H1 (cell line): ENCODE measurements around the gene BBC3. TPM values are rescaled to one million over a fixed set of nuclear protein-coding genes. Genes with fewer than 3 reads are reported as not detected.
A peak's percentile ranks its signal among the peaks of the same experiment; 100 is the strongest.

Source experiments
- CTCF ChIA-PET: fragments of 300-600 bp; sonication (Branson Sonifier 250); formaldehyde crosslinking; loops from one replicate; lab custom pipeline; 2021; ENCODE audit not compliant: partially characterized antibody; lab: Charles Lee
- POLR2A ChIA-PET: fragments of 300-600 bp; sonication (Branson Sonifier 250); formaldehyde crosslinking; loops from one replicate; lab custom pipeline; 2021; ENCODE audit warnings: inconsistent platforms; ENCODE audit not compliant: partially characterized antibody; lab: Charles Lee
- DNase-seq, 2 experiments: peaks; one replicate each; pipeline versions ENCODE4 v3.0.0 to v3.0.0-alpha.2; 2010 to 2022; ENCODE audit warnings: low spot score in 2 of 2, low read depth in 1 of 2, mixed read lengths in 1 of 2
- FAIRE-seq: peaks from 2 replicates; lab custom pipeline; 2011; peaks lifted over from hg19 to GRCh38; lab: Jason Lieb, UNC
- H2AFZ ChIP-seq: 2 replicates; pipeline ENCODE4 v1.8.1; 2012; ENCODE audit warnings: low read length, inconsistent platforms
- H2AK5ac ChIP-seq: 2 replicates; pipeline ENCODE4 v1.6.1; 2013; ENCODE audit warnings: low read depth, low read length
- H2BK120ac ChIP-seq: replicated peaks from 2 replicates; pipeline ENCODE3; 2013; ENCODE audit warnings: low read depth, low read length, inconsistent platforms
- H2BK12ac ChIP-seq: 2 replicates; pipeline ENCODE4 v1.6.1; 2013; ENCODE audit warnings: low read depth, low read length
- H2BK15ac ChIP-seq: 2 replicates; pipeline ENCODE4 v1.6.1; 2013; ENCODE audit warnings: low read length
- H2BK20ac ChIP-seq: 2 replicates; pipeline ENCODE4 v1.6.1; 2013; ENCODE audit warnings: low read length
- H2BK5ac ChIP-seq: 2 replicates; pipeline ENCODE4 v1.6.1; 2013; ENCODE audit warnings: low read depth, low read length
- H3K14ac ChIP-seq: 2 replicates; pipeline ENCODE4 v1.6.1; 2013; ENCODE audit warnings: inconsistent platforms; ENCODE audit not compliant: insufficient read length
- H3K18ac ChIP-seq: 2 replicates; pipeline ENCODE4 v1.6.1; 2013; ENCODE audit warnings: low read length; ENCODE audit errors: extremely low read depth
- H3K23ac ChIP-seq: 2 replicates; pipeline ENCODE4 v1.6.1; 2013; ENCODE audit warnings: inconsistent platforms; ENCODE audit not compliant: insufficient read length
- H3K23me2 ChIP-seq: 2 replicates; pipeline ENCODE4 v1.6.1; 2013; ENCODE audit warnings: low read depth, low read length
- H3K27ac ChIP-seq: 2 replicates; pipeline ENCODE4 v1.6.1; 2011; ENCODE audit warnings: low read depth, low read length, inconsistent platforms
- H3K27me3 ChIP-seq, 4 experiments: replicated peaks in 1 of 4; 1 replicate in 1 of 4; 2 replicates in 3 of 4; pipeline versions ENCODE4 v1.6.1 to v1.8.1; 2011 to 2013; ENCODE audit warnings: low read length in 3 of 4, mild to moderate bottlenecking in 3 of 4, inconsistent platforms in 2 of 4, mixed read lengths in 2 of 4, moderate library complexity in 1 of 4; ENCODE audit not compliant: control insufficient read depth in 3 of 4, insufficient read depth in 3 of 4; ENCODE audit errors: extremely low read depth in 1 of 4
- H3K36me3 ChIP-seq, 4 experiments: 2 replicates each; pipeline versions ENCODE4 v1.6.1 to v1.8.1; 2011 to 2013; ENCODE audit warnings: mild to moderate bottlenecking in 4 of 4, low read length in 3 of 4, moderate library complexity in 2 of 4, control low read depth in 1 of 4, inconsistent platforms in 1 of 4; ENCODE audit not compliant: insufficient read depth in 4 of 4, control insufficient read depth in 2 of 4
- H3K4ac ChIP-seq: replicated peaks from 2 replicates; pipeline ENCODE3; 2013; ENCODE audit warnings: low read length, low read depth, mixed read lengths, inconsistent platforms; ENCODE audit not compliant: insufficient read length
- H3K4me1 ChIP-seq, 4 experiments: replicated peaks in 1 of 4; 1 replicate in 1 of 4; 2 replicates in 3 of 4; pipeline versions ENCODE4 v1.6.1 to v1.8.1; 2011 to 2013; ENCODE audit warnings: low read length in 3 of 4, inconsistent platforms in 2 of 4, mixed read lengths in 1 of 4; ENCODE audit not compliant: insufficient read depth in 4 of 4, control insufficient read depth in 3 of 4
- H3K4me2 ChIP-seq, 2 experiments: 2 replicates each; pipeline versions ENCODE4 v1.6.1 to v1.8.1; 2011 to 2013; ENCODE audit warnings: low read depth in 2 of 2, low read length in 2 of 2, control low read depth in 1 of 2, inconsistent platforms in 1 of 2, mild to moderate bottlenecking in 1 of 2; ENCODE audit not compliant: insufficient read depth in 1 of 2
- H3K4me3 ChIP-seq, 4 experiments: fragments of 200-600, 300-600 bp in 1 of 4; sonication (generic), shearing (Covaris generic), sonication (Bioruptor Twin) in 1 of 4; 2 replicates each; pipeline versions ENCODE4 v1.5.1 to v1.8.1; 2011 to 2016; ENCODE audit warnings: low read length in 4 of 4, low read depth in 3 of 4, control low read depth in 2 of 4, inconsistent platforms in 2 of 4, mild to moderate bottlenecking in 2 of 4, mixed read lengths in 1 of 4, moderate library complexity in 1 of 4; ENCODE audit not compliant: insufficient read depth in 2 of 4; ENCODE audit errors: extremely low read depth in 1 of 4
- H3K56ac ChIP-seq: replicated peaks from 2 replicates; pipeline ENCODE3; 2013; ENCODE audit warnings: low read depth, mild to moderate bottlenecking, mixed read lengths, low read length, inconsistent platforms; ENCODE audit not compliant: insufficient read length
- H3K79me1 ChIP-seq: 2 replicates; pipeline ENCODE4 v1.6.1; 2013; ENCODE audit warnings: low read depth, low read length, control low read depth
- H3K79me2 ChIP-seq, 2 experiments: 2 replicates each; pipeline versions ENCODE4 v1.6.1 to v1.8.1; 2012 to 2013; ENCODE audit warnings: low read length in 2 of 2, mild to moderate bottlenecking in 2 of 2, inconsistent platforms in 1 of 2; ENCODE audit not compliant: insufficient read depth in 2 of 2, control insufficient read depth in 1 of 2
- H3K9ac ChIP-seq, 4 experiments: replicated peaks in 1 of 4; 1 replicate in 1 of 4; 2 replicates in 3 of 4; pipeline versions ENCODE4 v1.6.1 to v1.8.1; 2011 to 2013; ENCODE audit warnings: low read depth in 3 of 4, low read length in 3 of 4, control low read depth in 2 of 4, mild to moderate bottlenecking in 2 of 4, moderate library complexity in 2 of 4, inconsistent platforms in 1 of 4; ENCODE audit errors: extremely low read depth in 1 of 4
- H3K9me3 ChIP-seq, 2 experiments: 2 replicates each; pipeline versions ENCODE4 v1.6.1 to v1.8.1; 2012 to 2013; ENCODE audit warnings: mild to moderate bottlenecking in 2 of 2, moderate library complexity in 2 of 2, control low read depth in 1 of 2, inconsistent platforms in 1 of 2, low read depth in 1 of 2, low read length in 1 of 2, mixed read lengths in 1 of 2; ENCODE audit not compliant: insufficient read depth in 2 of 2
- H4K20me1 ChIP-seq, 2 experiments: replicated peaks in 1 of 2; 2 replicates each; pipeline versions ENCODE3 to v1.8.1; 2011 to 2013; ENCODE audit warnings: inconsistent platforms in 2 of 2, low read length in 2 of 2, mild to moderate bottlenecking in 1 of 2; ENCODE audit not compliant: insufficient read depth in 2 of 2, control insufficient read depth in 1 of 2
- H4K5ac ChIP-seq: 2 replicates; pipeline ENCODE4 v1.6.1; 2013; ENCODE audit warnings: low read length, low read depth, mixed read lengths, inconsistent platforms; ENCODE audit not compliant: insufficient read length
- H4K8ac ChIP-seq: 2 replicates; pipeline ENCODE4 v1.8.0; 2013; ENCODE audit warnings: mild to moderate bottlenecking, moderate library complexity, low read length, inconsistent platforms; ENCODE audit not compliant: insufficient read depth; ENCODE audit errors: extremely low read depth
- H4K91ac ChIP-seq: replicated peaks from 2 replicates; pipeline ENCODE3; 2013; ENCODE audit warnings: low read length, mixed read lengths, inconsistent platforms; ENCODE audit not compliant: insufficient read length
- CBX8 ChIP-seq: fragments of 300-800, 300-1000 bp; sonication (generic); IDR thresholded peaks from 2 replicates; pipeline ENCODE4 v1.7.1; 2016; ENCODE audit warnings: low read depth, low read length, borderline replicate concordance
- CHD2 ChIP-seq: IDR thresholded peaks from 2 replicates; pipeline ENCODE4 v1.6.1; 2012; ENCODE audit warnings: low read length, improper control_type of control experiment
- CTBP2 ChIP-seq: IDR thresholded peaks from 2 replicates; pipeline ENCODE4 v1.7.0; 2011; ENCODE audit warnings: borderline replicate concordance, mild to moderate bottlenecking, moderate library complexity, mixed read lengths, low read length; ENCODE audit not compliant: insufficient read depth, insufficient read length
- GABPA ChIP-seq: IDR thresholded peaks from 2 replicates; pipeline ENCODE4 v1.6.1; 2011; ENCODE audit warnings: mild to moderate bottlenecking, low read length, moderate library complexity, borderline replicate concordance; ENCODE audit not compliant: insufficient read depth
- SIN3A ChIP-seq, 2 experiments: IDR thresholded peaks in 1 of 2; conservative IDR thresholded peaks in 1 of 2; 2 replicates each; pipeline ENCODE4 v1.6.1; 2011 to 2012; ENCODE audit warnings: low read length in 2 of 2, improper control_type of control experiment in 1 of 2, low read depth in 1 of 2, mild to moderate bottlenecking in 1 of 2
- TCF12 ChIP-seq: IDR thresholded peaks from 2 replicates; pipeline ENCODE4 v1.6.1; 2011; ENCODE audit warnings: low read depth, mild to moderate bottlenecking, low read length
- YY1 ChIP-seq: IDR thresholded peaks from 2 replicates; pipeline ENCODE4 v1.6.1; 2011; ENCODE audit warnings: low read depth, mild to moderate bottlenecking, low read length
- WGBS, 2 experiments: shearing (Covaris generic) in 1 of 2; methylation state at CpG; one replicate each; pipeline versions ENCODE4 v1.1.6 to v1.1.7; 2013 to 2015; ENCODE audit warnings: low lambda C conversion rate in 2 of 2, mixed read lengths in 2 of 2, inconsistent platforms in 1 of 2, low coverage in 1 of 2, missing lambda C conversion rate in 1 of 2; ENCODE audit not compliant: insufficient replicate concordance in 2 of 2, insufficient coverage in 1 of 2, insufficient read length in 1 of 2; ENCODE audit errors: extremely low coverage in 1 of 2, missing lambda C conversion rate in 1 of 2; 5-methylcytosine and 5-hydroxymethylcytosine counted together
- polyA plus RNA-seq, 7 experiments: library from polyadenylated mRNA; depleted of rRNA in 3 of 7; stranded (reverse) in 5 of 7; unstranded in 2 of 7; fragments of >200 nt in 5 of 7; fragments of 200-250 nt in 2 of 7; gene quantifications; 1 replicate in 5 of 7; 2 replicates in 1 of 7; 4 replicates in 1 of 7; pipeline versions ENCODE4 v1.2.1 to v1.2.3, GENCODE V29; 2011 to 2013; ENCODE audit warnings: missing spikeins in 2 of 7, mixed read lengths in 2 of 7
- total RNA-seq: library from RNA; stranded (reverse); fragmentation: NEBNext Ultra II Directional; extraction: Animal tissue kit (Norgen Biotek cat#: 25700); gene quantifications from 2 replicates; pipeline ENCODE4 v1.2.1, GENCODE V29; 2021
- TF ChIP-seq, protein P1 (sequence below): IDR thresholded peaks from 2 replicates; pipeline ENCODE4 v1.6.1; 2011; ENCODE audit warnings: low read length, improper control_type of control experiment
- TF ChIP-seq, protein P2 (sequence below): IDR thresholded peaks from 2 replicates; pipeline ENCODE4 v1.6.1; 2012; ENCODE audit warnings: inconsistent platforms

Gene BBC3
- total and polyA plus RNA-seq, 2 of the 8 experiments (the other 6 are each of a cell fraction or from before 2014, with no cell fraction given): 13.2 to 21.6 TPM

DNA sequence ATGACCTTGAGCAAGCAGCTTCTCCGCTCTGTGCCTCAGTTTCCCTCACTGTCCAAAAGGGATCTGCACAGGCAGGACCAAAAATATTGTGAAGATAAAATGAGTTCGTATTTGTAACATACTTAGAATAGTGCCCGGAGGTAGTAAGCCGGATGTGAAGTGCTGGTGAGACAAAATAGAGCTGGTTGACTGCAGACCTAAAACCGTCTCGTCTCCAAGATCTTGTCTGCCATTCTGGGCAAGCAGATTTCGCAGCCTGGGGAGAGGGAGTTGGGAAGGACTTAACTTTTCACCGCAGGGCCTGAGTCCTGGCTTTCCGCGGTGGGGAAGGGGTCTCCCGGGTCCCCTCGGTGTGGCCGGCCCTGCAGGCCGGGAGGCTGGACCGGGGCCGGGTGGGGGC, 8.2 kb upstream of the BBC3 start:
- Histone ChIP-seq H3K56ac (no peak overlapping the region), H3K9me3 (peaks cover 0 to 5% of the 10 kb centered on the region in 2 experiments; a peak in 2 of 4 replicates), H3K4me3 (peak overlapping the region; percentile 30 to 61 (median 45)), H3K27ac (no peak overlapping the region), H3K18ac (peak overlapping the region; percentile 56; the same call in 1 of the 2 replicates), H2BK20ac (0 out of 2 replicates have a peak overlapping the region, but pooled peaks have one; percentile 34), H2BK15ac (no peak overlapping the region), H4K8ac (no peak overlapping the region; the same call in 1 of the 2 replicates), H2BK120ac (no peak overlapping the region), H2BK5ac (no peak overlapping the region), H3K23ac (no peak overlapping the region), H4K91ac (no peak overlapping the region), H3K79me2 (no peaks in the 10 kb centered on the region; a peak in 1 of 4 replicates), H4K20me1 (peaks cover 4 to 18% of the 10 kb centered on the region in 2 experiments), H2AK5ac (no peak overlapping the region), H3K27me3 (peaks cover 0 to 30% (median 27%) of the 10 kb centered on the region in 4 experiments; a peak in 6 of 7 replicates), H3K4me2 (peak overlapping the region; percentile 64 to 91), H2BK12ac (peak overlapping the region; percentile 22; the same call in 1 of the 2 replicates), H3K4ac (no peak overlapping the region), H3K4me1 (peaks cover 8 to 25% (median 20%) of the 10 kb centered on the region in 4 experiments), H4K5ac (peak overlapping the region; percentile 51), H3K36me3 (no peaks in the 10 kb centered on the region), H3K23me2 (peaks cover 20% of the 10 kb centered on the region), H3K14ac (no peak overlapping the region), H3K79me1 (peaks cover 3% of the 10 kb centered on the region; the same call in 1 of the 2 replicates), H3K9ac (peak overlapping the region in 1 of 4 experiments; percentile 16; a peak in 1 of 7 replicates), H2AFZ (peak overlapping the region; percentile 84; the same call in 1 of the 2 replicates)
- TF ChIP-seq YY1: no peak
- TF ChIP-seq SIN3A (conservative IDR thresholded peaks at IDR 0.05 in 1 of 2, IDR thresholded peaks at IDR 0.05 in 1 of 2; ENCODE audit: low read depth in 1 of 2, low read length in 2 of 2): no peak; a peak in 1 of 4 replicates
- TF ChIP-seq TCF12: no peak
- TF ChIP-seq CTBP2: no peak
- TF ChIP-seq, protein P1, sequence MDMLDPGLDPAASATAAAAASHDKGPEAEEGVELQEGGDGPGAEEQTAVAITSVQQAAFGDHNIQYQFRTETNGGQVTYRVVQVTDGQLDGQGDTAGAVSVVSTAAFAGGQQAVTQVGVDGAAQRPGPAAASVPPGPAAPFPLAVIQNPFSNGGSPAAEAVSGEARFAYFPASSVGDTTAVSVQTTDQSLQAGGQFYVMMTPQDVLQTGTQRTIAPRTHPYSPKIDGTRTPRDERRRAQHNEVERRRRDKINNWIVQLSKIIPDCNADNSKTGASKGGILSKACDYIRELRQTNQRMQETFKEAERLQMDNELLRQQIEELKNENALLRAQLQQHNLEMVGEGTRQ: no peak
- no peak for TF ChIP-seq GABPA
- TF ChIP-seq CHD2: no peak
- TF ChIP-seq, protein P2, sequence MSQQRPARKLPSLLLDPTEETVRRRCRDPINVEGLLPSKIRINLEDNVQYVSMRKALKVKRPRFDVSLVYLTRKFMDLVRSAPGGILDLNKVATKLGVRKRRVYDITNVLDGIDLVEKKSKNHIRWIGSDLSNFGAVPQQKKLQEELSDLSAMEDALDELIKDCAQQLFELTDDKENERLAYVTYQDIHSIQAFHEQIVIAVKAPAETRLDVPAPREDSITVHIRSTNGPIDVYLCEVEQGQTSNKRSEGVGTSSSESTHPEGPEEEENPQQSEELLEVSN: no peak
- no peak for TF ChIP-seq CBX8
- ChIA-PET CTCF (interaction anchor here (1.1 to 8.3 kb wide), 3 partner anchors 6 to 28 kb away, joined by 3 to 85 read pairs (median 26); no protein-coding TSS in a partner anchor), POLR2A (interaction anchor here (0.9 to 5.0 kb wide), 4 partner anchors 11 to 35 kb away, joined by 3 to 66 read pairs (median 4); partner anchors contain the start of gene INAFM1)
- no peak for DNase-seq
- WGBS, 2 experiments: 42% methylated on average over 8 of the region's 16 CpGs; no CpG with 5 or more reads in 1 of the 2 experiments
- FAIRE-seq: no peak
